ENCODE data around the gene NOD1. TPM values are rescaled to one million over a fixed set of nuclear protein-coding genes. Genes with fewer than 3 reads are reported as not detected.

NOD1 gene
- total RNA-seq, 1 donor: 17.8 TPM

- no peak for DNase-seq (ENCODE audit: low read depth in 2 of 3, low spot score in 2 of 3)
These were observed 27.5 kb downstream of the NOD1 start for GRCh38 chr7:30450983-30451497.

DNA sequence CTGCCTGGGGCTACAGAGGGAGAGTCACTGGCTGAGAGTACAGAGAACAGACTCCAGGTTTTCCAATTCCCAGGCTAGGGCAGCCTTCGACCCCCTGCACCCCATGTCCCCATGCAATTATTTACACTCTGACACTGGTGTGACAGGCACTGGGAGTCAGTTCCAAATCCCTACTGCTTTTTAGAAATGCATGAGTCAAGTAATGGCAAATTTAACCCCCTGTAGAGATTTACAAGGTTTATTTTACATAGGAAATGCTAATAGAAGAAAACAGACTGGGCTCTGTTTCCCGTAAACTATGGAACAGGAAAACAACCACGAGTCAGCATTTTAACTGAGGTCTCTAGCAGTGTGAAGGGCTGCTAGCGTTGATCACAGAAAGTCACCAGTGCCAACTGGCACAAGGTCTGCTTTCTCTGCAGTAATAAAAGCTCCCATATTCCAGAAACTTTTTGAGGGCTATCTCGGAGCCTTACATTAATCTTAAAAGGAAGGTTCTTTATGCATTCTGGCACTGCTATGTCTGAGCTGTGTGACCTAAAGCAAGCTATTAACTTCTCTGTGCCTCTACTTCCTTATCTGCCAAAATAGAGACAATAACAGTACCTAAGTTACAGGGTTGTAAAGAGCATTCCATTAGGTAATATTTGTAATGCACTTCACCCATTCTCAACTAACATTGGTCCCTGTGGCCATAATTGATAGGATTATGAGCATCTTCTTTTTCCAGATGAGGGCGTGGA is 28.2 kb downstream of the NOD1 start:
- no peak for DNase-seq (ENCODE audit: low read depth in 2 of 3, low spot score in 2 of 3)

DNA sequence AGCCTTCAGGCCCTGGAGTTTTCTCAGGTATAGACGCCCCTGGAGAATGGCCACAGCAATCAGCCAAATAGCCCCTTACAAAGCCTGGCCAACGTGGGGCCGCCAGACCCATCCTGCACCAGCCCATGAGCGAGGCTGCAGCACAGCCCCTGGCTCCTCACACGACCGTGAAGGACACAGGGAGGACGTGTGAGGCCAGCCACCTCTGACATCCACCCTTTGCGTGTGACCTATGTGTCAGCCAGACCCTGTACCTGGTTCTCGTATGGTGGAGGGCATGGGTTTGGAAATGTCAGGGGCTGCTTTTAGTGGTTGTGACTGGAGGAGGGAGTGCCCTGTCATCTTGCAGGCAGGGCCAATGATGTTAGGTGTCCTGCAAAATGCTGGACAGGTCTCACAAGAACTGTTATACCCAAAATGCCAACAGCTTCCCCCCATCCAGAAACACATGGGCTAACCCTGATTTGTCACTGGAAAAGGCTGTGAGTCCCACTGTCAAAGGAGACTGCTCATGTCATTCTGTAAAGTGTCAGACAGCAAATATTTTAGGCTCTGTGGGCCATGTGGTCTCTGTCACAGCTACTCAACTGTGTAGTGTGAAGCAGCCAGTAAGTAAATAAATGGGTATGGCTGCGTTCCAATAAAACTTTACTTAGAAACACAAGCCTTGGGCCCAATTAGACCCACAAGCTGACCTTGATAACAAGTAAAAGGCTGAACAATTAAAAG is 30.0 kb downstream of the NOD1 start:
- no peak for DNase-seq (ENCODE audit: low read depth in 2 of 3, low spot score in 2 of 3)

DNA sequence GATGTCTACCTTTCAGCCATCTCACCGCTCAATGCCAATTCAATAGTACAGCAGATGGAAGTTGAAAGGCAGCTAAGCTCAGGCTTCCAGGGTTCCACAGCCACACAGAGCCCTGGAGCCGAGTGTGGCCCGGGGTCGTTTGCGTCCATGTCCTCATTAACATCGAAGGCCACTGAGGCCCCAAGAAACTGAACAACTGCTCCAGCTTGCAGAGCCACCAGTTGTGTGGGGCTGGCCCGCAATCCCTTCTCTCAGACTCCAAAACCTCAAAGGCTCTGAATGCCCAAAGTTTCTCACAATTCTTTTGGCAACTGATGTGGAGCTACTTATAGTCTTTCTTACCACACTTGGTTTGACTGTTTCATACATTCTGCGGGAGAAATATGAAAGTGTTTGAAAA is 31.1 kb downstream of the NOD1 start:
- DNase-seq (ENCODE audit: low read depth in 2 of 3, low spot score in 2 of 3): no peak

- no peak for DNase-seq (ENCODE audit: low read depth in 2 of 3, low spot score in 2 of 3)
These were observed 32.3 kb downstream of the NOD1 start for GRCh38 chr7:30446266-30446665.

DNA sequence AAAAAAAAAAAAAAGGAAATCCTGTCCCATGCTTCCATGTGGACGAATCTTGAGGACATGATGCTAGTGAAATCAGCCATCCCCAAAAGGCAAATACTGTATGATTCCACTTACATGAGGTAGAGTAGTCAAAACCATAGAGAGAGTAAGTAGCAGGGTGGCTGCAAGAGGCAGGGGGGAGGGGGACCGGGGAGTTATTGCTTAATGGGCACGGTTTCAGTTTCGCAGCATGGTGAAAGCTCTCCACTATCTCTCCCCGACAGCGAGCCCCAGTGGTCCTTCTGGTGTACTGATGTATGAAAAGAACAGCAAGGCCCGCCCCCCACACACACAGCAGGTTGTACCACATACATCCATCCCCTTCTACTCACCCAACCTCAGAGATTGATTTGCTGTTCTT is 32.8 kb downstream of the NOD1 start:
- DNase-seq (ENCODE audit: low read depth in 2 of 3, low spot score in 2 of 3): peak; percentile 2 to 87 (median 65)

DNA sequence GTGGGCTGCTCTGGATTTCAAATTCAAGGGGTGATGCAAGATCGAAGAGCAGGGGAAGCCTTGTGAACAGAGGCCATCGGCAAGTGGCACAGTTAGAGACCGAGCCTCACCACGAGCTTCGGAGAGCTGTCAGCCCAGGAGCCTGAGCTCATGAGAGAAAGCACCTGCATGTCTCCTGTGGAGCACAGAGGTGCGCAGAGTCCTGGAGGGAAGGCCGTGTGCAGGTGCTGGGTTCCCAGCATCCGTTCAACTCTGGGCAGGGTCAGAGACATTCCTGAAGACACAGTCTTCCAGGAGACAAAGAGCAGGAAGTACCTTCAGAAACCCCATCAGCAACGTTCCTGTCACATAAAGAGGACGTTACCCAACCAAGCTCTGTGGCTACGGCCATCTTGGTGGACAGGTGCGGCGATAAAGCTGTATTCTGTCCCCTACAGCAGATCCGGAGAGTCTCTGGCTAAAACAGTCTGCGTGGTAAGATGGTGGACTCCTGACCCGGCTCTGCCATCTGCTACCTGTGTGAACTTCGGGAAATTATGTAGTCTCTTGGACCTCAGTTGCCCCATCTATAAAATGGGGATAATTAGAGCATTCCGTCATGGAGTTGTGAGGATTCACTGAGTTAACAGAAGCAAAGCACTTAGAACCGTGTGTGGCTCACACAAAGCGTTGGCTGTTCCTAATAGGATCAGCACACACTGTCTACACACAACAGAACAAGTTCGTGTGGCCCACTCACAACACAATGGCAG is 40.6 kb downstream of the NOD1 start:
- DNase-seq (ENCODE audit: low read depth in 2 of 3, low spot score in 2 of 3): no peak

DNA sequence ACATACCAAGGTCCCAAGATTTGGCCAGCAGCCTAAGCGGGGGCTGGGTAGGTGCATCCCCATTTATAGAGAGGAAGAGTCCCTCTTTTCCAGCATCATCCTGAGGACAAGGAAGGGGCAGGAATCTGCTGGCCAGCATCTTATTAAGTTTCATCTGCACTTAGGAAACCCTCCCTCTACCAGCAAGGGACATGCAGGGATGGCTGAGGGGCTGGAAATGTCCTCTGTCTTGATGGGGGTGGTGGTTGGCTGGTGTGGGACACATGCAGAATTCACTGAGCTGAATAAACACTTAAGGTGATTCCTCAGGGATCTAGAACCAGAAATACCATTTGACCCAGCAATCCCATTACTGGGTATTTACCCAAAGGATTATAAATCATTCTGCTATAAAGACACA is 42.1 kb downstream of the NOD1 start:
- no peak for DNase-seq (ENCODE audit: low read depth in 2 of 3, low spot score in 2 of 3)

GRCh38 chr7:30436046-30436445 is 42.5 kb downstream of the NOD1 start:
- DNase-seq (ENCODE audit: low read depth in 2 of 3, low spot score in 2 of 3): no peak

DNA sequence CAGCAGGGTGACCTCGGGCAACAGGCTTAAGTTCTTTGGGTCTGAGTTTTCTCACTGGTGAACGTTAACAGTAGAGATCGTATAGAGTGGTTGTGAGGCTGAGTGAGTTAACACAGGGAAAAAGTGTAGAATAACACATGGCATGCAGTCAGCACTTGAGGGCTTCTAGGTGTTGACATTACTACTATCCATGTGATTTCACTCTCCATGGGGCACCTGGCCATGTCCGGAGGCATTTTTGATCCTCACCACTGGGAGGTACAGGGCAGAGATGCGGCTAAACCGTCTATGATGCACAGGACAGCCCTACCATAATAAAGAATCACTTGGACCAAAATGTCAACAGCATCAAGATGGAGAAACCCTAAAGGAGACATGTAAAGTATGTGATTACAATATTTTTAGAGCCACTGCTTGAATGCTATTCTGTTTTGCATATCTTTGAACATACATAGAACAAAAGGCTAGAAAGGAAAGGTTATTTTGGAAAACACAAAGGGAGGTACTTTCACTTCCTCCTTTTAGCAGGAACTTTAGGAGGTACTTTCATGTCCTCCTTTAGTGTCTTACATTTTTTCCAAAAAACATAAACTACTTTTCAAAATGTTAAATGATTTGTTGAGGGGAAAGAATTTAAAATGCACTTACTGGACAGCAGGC is 44.3 kb downstream of the NOD1 start:
- DNase-seq (ENCODE audit: low read depth in 2 of 3, low spot score in 2 of 3): no peak

DNA sequence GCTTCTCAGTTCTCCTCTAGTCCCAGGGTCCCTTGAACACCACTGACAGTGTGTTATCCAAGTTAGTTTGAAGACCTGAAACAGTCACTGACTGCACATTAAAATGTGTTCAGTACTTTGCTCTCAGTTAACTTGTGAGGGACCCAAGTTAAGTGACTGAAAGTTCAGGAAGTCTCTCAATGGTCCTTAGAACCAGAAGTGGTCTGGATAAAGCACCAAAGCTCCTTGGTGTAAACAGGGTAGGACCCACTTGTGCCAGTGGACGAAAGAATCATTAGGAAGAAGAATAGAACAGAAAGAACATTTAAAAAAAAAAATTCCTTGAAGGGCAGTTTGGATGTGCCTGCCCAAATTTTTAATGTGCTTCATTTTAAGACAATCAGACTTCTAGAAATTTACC is 45.1 kb downstream of the NOD1 start:
- DNase-seq (ENCODE audit: low read depth in 2 of 3, low spot score in 2 of 3): no peak

DNA sequence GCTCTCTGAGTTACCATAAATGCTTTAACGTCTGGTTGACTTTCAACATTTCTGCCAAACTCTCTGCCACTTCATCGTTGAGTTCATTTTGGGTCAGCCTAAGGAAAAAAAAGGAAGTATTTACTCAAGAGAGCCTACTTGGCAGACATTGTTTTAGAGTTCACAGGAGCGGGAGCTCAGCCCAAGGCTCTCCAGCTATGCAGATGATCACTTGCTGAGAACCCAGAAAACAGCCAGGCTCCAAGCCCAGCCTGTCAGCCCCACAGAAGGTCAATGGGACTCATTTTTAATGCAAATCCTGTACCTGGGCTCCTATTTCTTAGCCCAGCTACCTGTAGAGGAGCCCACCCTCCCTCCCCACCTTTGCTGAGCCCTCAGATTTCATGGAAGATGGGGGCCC is 45.5 kb downstream of the NOD1 start:
- peak in 2 of 3 donors; percentile 22 to 58 for DNase-seq (ENCODE audit: low read depth in 2 of 3, low spot score in 2 of 3)

DNA sequence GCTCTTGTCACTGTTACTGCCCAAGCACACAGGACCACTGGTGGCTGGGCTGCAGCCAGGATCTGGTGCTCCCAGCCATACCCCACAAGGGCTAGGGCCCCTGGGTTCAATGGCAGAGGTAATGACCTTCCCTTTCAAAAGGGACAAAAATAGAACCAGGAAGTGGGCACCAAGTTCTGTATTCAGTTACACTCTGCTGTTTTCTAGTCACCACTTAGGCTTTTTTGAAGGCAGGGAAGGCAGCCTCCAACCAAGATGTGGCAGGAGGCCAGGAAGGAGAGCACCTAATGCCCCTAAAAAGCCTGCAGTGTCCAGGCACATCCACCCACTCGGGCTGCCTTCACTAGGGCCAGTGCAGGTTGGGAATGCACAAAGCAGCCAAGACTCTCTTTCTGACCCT is 47.8 kb downstream of the NOD1 start:
- DNase-seq (ENCODE audit: low read depth in 2 of 3, low spot score in 2 of 3): no peak

- DNase-seq (ENCODE audit: low read depth in 2 of 3, low spot score in 2 of 3): no peak
These were observed 48.3 kb downstream of the NOD1 start for GRCh38 chr7:30430276-30430675.

DNA sequence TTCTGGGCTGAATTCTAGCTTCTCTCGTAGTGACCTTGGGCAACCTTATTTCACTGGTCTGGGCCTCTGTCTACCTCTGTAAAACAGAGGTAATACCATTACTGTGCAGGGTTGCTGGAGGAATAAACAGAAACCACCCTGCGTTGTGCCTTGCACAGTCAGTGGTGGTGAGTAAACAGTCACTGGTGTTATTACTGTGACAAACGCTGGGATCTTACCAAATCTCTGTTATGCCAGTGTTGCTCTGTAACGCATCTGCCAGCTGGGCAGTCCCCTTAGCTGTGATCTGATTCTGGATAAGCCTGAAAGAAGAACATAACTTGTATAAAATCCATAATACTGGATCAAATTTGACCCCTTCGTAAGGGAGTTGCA is 49.4 kb downstream of the NOD1 start:
- no peak for DNase-seq (ENCODE audit: low read depth in 2 of 3, low spot score in 2 of 3)

- no peak for DNase-seq (ENCODE audit: low read depth in 2 of 3, low spot score in 2 of 3)
These were observed 50.1 kb downstream of the NOD1 start for GRCh38 chr7:30428246-30429155.

DNA sequence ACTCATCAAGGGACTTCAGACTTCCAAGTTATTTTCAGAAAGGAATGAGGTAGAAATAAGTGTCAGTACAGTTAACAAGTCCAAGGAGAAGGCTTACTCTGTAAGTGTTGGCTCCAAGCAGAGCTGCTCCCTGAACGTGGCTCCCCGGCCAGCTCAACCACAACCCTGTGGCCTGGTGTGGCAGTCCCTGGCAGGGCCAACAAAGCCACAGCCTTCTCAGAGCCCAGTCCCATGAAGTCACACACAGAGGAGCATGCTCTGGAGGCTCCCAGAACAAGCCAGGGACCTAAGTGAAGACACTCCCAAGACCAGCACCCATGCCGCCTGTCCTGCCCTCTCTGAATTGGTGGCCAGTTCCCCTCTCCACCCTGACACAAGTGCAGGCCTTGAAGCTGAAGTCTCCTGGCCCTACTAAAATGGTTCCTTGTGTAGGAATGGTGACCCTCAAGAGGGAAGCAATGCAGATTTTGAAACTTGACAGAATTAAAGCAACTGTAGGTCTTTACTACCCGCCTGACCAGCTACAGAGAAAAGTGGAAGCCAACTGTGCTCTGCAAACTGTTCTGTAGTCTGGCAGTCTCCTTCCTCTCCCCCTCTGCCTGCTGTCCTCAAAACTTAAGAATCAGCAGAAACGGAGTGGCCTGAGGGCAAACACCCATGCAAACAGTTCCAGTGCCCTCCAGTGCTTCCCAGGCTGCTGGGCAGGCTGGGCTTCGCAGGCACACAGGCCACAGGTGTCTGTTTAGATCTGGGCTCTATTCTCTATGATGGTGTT is 51.1 kb downstream of the NOD1 start:
- no peak for DNase-seq (ENCODE audit: low read depth in 2 of 3, low spot score in 2 of 3)

DNA sequence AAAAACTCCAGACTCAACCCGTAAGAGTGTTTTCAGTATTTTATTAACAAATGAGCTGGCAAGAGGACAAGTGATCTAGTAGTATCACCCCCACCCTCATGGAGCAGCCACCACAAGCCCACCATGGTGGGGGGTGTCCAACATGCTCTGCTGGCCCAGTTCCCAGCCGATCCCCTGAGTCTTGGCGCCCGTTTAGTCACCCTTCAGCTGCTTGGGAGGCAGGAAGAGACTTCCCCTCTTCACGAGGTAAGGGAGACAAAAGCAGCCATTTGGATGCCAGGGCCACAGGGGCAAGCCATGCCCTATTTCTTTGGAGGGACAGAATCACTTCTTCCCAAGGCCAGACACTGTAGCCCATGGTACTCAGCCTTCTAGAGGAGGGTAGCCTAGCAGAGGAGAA is 54.1 kb downstream of the NOD1 start:
- DNase-seq (ENCODE audit: low read depth in 2 of 3, low spot score in 2 of 3): no peak
